ENCODE results near the gene CITED2. TPM values are rescaled to one million over a fixed set of nuclear protein-coding genes. Genes with fewer than 3 reads are reported as not detected.

CITED2 gene
- total RNA-seq, 4 donors from 2014 or later, result 297 to 618 (median 413) TPM

DNA sequence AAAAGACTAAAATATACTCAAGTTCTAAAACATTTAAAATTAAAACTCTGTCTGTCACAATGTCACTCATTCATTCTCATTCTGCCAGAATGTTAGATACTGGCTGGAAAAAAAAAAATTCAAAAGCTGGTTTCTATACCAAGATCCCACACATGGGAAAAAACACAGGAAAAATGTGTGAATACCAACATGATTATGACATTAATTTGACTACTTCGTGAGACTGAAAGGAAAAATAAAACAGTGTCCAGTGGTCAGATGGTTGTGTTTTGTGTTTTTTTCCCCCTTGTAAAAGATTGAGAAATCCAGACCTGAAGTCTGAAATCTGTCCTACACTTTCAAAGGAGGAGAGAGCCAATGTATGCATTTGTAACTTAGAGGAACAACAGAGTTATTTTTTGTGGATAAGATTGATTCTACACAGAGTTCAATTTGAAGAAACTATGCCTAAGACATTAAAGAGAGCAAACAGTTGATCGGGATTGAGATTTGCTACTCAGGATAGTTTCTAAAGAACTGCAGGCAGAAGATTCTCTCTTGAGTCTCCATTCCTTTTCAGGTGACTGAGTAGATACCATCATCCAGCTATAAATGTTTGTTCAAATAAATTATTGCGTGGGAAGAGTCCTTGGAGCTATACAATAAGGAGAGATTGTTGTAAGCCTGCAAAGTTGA is 43.5 kb downstream of the CITED2 start:
- no peak for DNase-seq (ENCODE audit: low spot score in 2 of 2)
- TF ChIP-seq POLR2A (IDR thresholded peaks at IDR 0.05), result no peak
- no peak for TF ChIP-seq CTCF (IDR thresholded peaks at IDR 0.05)
- no peak for TF ChIP-seq EP300 (IDR thresholded peaks at IDR 0.05)
- peaks cover 0 to 10% (median 0%) of the 10 kb centered on the region in 4 donors for H3K4me1 ChIP-seq
- H3K36me3 ChIP-seq, result no peaks in the 10 kb centered on the region
- no peak overlapping the region for H3K4me3 ChIP-seq
- no peaks in the 10 kb centered on the region for H3K9me3 ChIP-seq
- whole genome bisulfite sequencing, 2 donors, result 51 to 54% methylated on average over 3 of the region's 3 CpGs
- H3K27ac ChIP-seq, result no peak overlapping the region
- H3K27me3 ChIP-seq, result no peaks in the 10 kb centered on the region

GRCh38 chr6:139330306-139330705 is 44.1 kb downstream of the CITED2 start:
- Histone ChIP-seq H3K27ac (no peak overlapping the region), H3K36me3 (no peaks in the 10 kb centered on the region), H3K9me3 (no peaks in the 10 kb centered on the region), H3K27me3 (no peaks in the 10 kb centered on the region), H3K4me1 (peaks cover 0 to 8% (median 0%) of the 10 kb centered on the region in 4 donors), H3K4me3 (no peak overlapping the region)
- no peak for DNase-seq (ENCODE audit: low spot score in 2 of 2)
- 83 to 92% methylated on average over 5 of the region's 5 CpGs for WGBS, 2 donors
- TF ChIP-seq EP300 (IDR thresholded peaks at IDR 0.05), result no peak
- TF ChIP-seq POLR2A (IDR thresholded peaks at IDR 0.05), result no peak
- TF ChIP-seq CTCF (IDR thresholded peaks at IDR 0.05), result no peak

DNA sequence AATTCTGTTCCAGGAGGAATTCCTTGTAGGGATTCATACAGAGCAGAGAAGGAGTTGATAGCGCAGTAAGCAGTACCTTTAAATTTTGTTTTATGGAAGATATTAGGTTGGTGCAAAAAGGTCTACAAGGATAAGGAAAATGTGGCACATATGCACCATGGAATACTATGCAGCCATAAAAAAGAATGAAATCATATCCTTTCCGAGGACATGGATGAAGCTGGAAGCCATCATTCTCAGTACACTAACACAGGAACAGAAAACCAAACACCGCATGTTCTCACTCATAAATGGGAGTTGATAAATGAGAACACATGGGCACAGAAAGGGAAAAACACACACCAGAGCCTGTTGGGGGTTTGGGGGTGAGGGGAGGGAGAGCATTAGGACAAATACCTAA is 45.2 kb downstream of the CITED2 start:
- Histone ChIP-seq H3K27ac (no peak overlapping the region), H3K4me1 (peaks cover 0 to 5% (median 2%) of the 10 kb centered on the region in 4 donors), H3K9me3 (no peaks in the 10 kb centered on the region), H3K36me3 (no peaks in the 10 kb centered on the region), H3K27me3 (no peaks in the 10 kb centered on the region), H3K4me3 (no peak overlapping the region)
- TF ChIP-seq EP300 (IDR thresholded peaks at IDR 0.05) (no peak), CTCF (IDR thresholded peaks at IDR 0.05) (no peak), POLR2A (IDR thresholded peaks at IDR 0.05) (no peak)
- 94 to 96% methylated on average over 3 of the region's 3 CpGs for WGBS, 2 donors
- no peak for DNase-seq (ENCODE audit: low spot score in 2 of 2)

GRCh38 chr6:139327038-139327437 is 47.4 kb downstream of the CITED2 start:
- DNase-seq (ENCODE audit: low spot score in 2 of 2), result no peak
- H3K36me3 ChIP-seq, result no peaks in the 10 kb centered on the region
- no peak overlapping the region for H3K4me3 ChIP-seq
- H3K9me3 ChIP-seq, result no peaks in the 10 kb centered on the region
- no peak for TF ChIP-seq CTCF (IDR thresholded peaks at IDR 0.05)
- no peak for TF ChIP-seq EP300 (IDR thresholded peaks at IDR 0.05)
- no peak for TF ChIP-seq POLR2A (IDR thresholded peaks at IDR 0.05)
- 84 to 87% methylated on average over 5 of the region's 5 CpGs for WGBS, 2 donors
- H3K27ac ChIP-seq, result no peak overlapping the region
- peaks cover 0 to 10% (median 2%) of the 10 kb centered on the region in 4 donors for H3K4me1 ChIP-seq
- H3K27me3 ChIP-seq, result no peaks in the 10 kb centered on the region

DNA sequence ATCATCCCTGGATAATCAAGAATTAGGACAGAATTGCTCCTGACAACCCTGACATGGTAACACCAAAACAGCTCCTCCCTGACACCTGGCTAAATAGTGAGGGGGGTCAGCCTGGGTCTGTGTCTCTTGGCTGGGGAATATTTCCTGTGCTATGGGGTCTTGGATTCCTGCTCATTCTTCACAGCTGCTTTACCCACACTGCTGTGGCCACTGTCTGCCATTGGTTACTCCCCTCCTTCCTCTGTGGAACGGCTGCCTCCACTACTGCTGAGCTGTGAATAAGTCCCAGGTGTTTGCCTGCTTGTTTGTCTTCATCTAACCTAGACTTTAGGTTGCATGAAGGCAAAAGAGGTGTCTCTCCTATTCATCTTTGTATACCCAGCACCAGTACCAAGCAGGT is 48.8 kb downstream of the CITED2 start:
- peak overlapping the region in 1 of 4 donors; percentile 43 for H3K27ac ChIP-seq
- H3K4me1 ChIP-seq, result peaks cover 0 to 10% (median 2%) of the 10 kb centered on the region in 4 donors
- TF ChIP-seq CTCF (IDR thresholded peaks at IDR 0.05) (no peak), EP300 (IDR thresholded peaks at IDR 0.05) (no peak), POLR2A (IDR thresholded peaks at IDR 0.05) (no peak)
- no peak for DNase-seq (ENCODE audit: low spot score in 2 of 2)
- 33 to 58% methylated on average over 1 of the region's 1 CpG for WGBS, 2 donors
- H3K27me3 ChIP-seq, result no peaks in the 10 kb centered on the region
- no peaks in the 10 kb centered on the region for H3K36me3 ChIP-seq
- no peaks in the 10 kb centered on the region for H3K9me3 ChIP-seq
- H3K4me3 ChIP-seq, result no peak overlapping the region
